Panc1 (cell line): ENCODE measurements around the gene PRKAR2B.

ENCODE experiments used
- POLR2AphosphoS5 ChIP-seq: IDR thresholded peaks from 2 replicates; pipeline ENCODE4 v1.6.1; 2012; ENCODE audit warnings: mild to moderate bottlenecking, low read depth, low read length, moderate library complexity
- TCF7L2 ChIP-seq: IDR thresholded peaks from 2 replicates; pipeline ENCODE4 v1.6.1; 2011; ENCODE audit warnings: mild to moderate bottlenecking, low read depth, low read length, inconsistent platforms
- TF ChIP-seq, protein P1 (sequence below): fragments of 450-650 bp; IDR thresholded peaks from 2 replicates; pipeline ENCODE4 v1.5.1; 2017; ENCODE audit warnings: mild to moderate bottlenecking
- TF ChIP-seq, protein P2 (sequence below), 2 experiments: IDR thresholded peaks; 2 replicates each; pipeline ENCODE4 v1.6.1; 2011 to 2012; ENCODE audit warnings: low read depth in 2 of 2, control low read depth in 1 of 2, low read length in 1 of 2, mild to moderate bottlenecking in 1 of 2, moderate library complexity in 1 of 2; ENCODE audit not compliant: insufficient read depth in 1 of 2

DNA sequence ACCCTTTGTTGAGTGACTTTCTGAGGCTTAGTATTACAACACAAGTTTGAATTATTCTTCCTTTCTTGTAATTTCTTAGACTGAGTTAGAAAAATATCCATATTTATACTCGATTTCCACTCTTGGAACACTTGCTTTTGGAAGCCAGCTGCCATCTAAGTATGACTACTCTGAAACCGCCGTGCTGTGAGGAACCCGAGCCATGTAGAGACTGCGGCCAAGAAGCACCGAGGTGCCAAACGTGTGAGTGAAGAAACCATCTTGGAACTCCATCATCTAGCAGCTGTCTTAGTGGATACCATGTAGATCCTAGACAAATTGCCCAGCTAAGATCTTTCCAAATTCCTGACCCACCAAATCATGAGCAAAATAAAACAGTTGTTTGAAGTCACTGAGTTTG is 49.7 kb upstream of the PRKAR2B start:
- TF ChIP-seq, protein P1, sequence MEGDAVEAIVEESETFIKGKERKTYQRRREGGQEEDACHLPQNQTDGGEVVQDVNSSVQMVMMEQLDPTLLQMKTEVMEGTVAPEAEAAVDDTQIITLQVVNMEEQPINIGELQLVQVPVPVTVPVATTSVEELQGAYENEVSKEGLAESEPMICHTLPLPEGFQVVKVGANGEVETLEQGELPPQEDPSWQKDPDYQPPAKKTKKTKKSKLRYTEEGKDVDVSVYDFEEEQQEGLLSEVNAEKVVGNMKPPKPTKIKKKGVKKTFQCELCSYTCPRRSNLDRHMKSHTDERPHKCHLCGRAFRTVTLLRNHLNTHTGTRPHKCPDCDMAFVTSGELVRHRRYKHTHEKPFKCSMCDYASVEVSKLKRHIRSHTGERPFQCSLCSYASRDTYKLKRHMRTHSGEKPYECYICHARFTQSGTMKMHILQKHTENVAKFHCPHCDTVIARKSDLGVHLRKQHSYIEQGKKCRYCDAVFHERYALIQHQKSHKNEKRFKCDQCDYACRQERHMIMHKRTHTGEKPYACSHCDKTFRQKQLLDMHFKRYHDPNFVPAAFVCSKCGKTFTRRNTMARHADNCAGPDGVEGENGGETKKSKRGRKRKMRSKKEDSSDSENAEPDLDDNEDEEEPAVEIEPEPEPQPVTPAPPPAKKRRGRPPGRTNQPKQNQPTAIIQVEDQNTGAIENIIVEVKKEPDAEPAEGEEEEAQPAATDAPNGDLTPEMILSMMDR: no peak
- TF ChIP-seq, protein P2, sequence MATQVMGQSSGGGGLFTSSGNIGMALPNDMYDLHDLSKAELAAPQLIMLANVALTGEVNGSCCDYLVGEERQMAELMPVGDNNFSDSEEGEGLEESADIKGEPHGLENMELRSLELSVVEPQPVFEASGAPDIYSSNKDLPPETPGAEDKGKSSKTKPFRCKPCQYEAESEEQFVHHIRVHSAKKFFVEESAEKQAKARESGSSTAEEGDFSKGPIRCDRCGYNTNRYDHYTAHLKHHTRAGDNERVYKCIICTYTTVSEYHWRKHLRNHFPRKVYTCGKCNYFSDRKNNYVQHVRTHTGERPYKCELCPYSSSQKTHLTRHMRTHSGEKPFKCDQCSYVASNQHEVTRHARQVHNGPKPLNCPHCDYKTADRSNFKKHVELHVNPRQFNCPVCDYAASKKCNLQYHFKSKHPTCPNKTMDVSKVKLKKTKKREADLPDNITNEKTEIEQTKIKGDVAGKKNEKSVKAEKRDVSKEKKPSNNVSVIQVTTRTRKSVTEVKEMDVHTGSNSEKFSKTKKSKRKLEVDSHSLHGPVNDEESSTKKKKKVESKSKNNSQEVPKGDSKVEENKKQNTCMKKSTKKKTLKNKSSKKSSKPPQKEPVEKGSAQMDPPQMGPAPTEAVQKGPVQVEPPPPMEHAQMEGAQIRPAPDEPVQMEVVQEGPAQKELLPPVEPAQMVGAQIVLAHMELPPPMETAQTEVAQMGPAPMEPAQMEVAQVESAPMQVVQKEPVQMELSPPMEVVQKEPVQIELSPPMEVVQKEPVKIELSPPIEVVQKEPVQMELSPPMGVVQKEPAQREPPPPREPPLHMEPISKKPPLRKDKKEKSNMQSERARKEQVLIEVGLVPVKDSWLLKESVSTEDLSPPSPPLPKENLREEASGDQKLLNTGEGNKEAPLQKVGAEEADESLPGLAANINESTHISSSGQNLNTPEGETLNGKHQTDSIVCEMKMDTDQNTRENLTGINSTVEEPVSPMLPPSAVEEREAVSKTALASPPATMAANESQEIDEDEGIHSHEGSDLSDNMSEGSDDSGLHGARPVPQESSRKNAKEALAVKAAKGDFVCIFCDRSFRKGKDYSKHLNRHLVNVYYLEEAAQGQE (IDR thresholded peaks at IDR 0.05; ENCODE audit: insufficient read depth in 1 of 2, low read depth in 2 of 2, low read length in 1 of 2): no peak
- TF ChIP-seq POLR2AphosphoS5: no peak
- no peak for TF ChIP-seq TCF7L2
